Measurements from ENCODE around the gene ZBTB20.
A peak's percentile ranks its signal among the peaks of the same experiment; 100 is the strongest.

ZBTB20 gene

DNA sequence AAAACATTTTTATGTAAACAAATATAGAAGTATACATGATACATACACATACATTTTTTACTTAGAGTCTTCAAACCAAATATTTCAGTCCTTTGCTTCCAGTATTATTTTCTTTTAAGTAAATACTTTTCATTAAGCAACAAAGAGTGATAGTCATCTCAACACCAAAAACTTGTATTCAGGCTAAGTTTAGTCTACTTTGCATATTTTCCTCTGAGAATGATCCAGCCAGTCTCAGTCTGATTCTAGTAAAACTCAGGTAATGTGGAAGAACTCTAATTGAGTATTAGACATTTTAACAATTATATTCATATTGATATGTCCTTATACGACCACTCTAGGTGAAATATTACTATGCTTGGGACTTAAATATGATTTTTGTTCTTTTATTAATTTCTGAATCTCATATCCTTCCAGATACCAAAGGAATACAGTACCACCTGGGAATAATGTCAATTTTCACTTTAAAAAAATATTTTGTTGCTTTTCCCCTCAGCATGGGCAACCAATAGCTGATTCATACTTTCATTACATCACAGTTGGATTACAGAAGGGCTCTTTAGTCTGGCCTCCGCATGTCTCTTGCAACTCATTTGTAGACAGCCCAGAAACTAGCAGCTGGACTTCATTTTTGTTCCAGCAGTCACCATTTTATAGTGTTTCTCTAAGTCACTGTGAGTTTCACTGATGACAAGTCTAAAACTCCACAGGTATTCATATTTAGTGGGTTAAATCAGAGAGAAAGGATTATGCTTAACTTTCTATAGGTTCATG, 390.4 kb downstream of the ZBTB20 start:
- no peak for DNase-seq

DNA sequence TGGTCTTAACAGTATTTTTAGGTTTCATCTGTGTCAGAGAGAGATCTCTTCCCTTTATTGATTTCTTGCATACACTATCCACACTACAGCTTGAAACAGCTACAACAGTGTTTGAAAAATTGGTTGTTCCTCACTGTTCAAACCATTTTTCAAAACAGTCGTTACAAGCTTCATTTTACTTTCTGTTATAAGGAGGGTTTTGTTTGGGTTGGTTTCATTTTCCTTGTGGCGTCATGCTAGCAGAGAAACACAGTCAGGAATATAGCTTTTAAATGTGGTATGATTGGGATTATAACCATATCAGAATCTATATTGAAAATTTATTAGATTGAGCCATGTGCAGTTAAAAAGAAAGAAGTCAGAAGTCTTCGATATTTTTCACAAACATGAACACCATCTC, 400.6 kb downstream of the ZBTB20 start:
- DNase-seq: no peak

DNA sequence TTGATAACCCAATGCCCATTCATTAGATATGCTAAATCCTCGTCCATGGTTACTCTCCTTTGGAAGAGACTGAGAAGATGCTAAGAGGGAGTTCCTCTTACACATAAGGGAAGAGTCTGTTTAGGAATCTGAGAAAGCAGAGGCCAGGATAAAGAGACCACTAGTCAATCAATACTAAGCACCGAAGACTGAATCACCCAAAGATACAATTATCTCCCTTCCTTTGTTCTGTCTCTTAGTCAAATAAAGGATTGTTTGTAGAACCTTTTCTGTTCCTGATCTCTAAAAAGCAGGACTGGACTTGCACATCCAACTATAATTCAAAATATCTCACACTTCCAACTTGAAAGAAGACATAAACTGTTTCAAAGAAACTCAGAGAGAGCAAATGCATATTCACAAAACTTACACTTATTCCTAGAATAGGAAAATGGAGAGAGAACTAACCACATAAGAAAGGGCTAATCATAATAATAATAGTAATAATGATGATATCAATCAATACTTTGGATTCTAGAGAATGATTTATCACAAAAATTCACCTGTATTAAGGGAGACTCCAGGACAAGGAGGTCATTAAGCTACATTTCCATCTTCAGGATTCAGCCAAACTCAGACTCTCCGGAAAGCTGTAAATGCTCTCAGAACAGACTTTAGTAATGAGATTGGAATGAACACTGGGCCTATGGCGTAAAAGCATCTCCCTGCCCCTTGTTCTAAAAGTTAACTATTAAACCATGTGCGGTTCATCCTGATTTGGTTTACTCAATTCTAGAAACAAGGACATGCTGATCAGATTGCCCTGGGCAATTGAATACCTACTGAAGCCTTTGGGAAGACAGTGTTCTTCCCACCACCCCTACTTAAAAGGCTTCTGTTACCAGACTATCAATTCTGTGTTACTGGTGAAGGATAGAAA, 401.5 kb downstream of the ZBTB20 start:
- peak; percentile 25 for DNase-seq

DNA sequence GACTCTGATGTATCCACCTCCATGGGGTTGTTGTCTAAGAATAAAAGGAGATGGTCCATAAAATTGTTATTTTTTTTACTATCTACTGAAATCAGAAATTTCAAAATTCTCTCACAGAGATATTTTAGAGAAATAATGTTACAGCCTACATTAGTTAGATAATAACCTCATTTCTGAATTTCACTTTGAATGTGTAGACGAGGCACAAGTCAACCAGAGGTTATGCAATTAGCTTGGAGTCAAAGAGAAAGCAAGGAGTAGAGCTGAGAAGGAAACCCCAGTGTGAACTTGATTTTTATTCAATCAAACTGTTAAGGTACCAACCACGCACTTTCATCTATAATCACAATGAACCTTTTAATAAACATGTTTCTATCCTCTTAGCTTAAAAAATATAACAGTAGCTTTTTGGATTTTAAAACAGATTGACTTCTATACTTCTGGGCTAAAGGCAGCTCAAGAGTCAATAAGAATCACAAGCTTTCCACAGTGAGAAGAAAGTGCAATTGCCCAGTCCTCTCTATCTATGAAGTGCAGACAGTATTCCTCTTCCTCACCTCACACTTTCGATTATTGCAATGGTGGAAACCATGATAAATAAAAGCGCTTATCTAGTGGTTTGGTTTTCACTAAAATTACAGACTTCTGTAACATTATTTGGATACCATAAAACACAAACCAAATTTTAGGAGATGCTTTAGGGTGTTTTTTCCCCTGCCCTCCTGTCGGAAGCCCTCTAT, 403.2 kb downstream of the ZBTB20 start:
- DNase-seq: no peak

DNA sequence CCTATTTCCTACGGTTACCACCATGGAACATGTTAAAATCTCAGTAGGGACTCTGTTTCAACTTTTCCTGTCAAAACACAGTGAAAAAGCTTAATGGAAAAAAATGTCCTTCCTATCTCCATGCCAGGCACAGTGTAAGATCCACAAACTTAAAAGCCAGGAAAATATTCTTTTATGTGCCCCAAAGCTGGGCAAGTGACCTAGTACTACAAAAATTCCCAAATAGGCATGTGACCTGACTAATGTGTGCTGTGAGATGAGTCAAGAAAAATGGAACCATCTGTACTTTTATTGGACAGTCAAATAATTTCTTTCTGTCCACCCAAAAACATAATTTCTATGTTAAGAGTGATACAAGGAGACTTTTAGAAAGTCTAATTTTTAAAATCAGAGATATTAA, 406.0 kb downstream of the ZBTB20 start:
- no peak for DNase-seq

DNA sequence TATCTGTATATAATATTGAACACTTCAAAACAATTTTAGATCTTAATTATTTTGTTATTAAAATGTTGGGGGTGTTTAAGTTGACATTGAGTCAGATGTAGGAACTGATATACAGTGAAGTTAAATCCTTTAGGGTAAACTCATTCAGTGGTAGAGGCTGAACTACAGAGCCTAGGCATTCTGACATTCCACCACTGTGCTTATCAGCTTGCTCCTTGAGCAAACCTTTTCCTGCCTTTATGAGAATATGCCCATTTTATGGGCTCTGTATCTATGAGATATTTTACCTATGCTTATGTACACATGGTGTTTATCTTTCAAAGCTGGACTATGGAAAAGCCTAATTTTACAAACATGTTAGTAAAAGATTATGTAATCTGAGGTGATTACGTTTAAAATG, 407.5 kb downstream of the ZBTB20 start:
- no peak for DNase-seq

DNA sequence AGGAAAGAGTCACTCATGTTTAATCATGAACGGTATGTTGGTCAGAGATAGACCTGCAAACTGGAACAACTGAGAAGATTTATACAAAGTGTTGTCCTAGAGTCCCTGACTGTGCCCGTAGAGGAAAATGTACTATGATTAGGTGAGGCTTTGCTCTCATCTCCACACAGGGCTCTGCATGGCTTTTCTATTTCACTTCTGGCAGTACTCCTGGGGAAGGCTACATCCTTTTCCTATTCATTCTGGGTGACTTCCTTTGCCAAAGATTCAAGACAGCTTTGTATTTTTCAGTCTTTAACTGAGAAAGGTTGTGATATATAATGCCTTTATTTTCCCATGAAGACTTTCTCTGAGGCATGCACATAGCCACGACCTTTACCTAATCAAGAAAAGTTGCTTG, 414.7 kb downstream of the ZBTB20 start:
- DNase-seq: no peak

DNA sequence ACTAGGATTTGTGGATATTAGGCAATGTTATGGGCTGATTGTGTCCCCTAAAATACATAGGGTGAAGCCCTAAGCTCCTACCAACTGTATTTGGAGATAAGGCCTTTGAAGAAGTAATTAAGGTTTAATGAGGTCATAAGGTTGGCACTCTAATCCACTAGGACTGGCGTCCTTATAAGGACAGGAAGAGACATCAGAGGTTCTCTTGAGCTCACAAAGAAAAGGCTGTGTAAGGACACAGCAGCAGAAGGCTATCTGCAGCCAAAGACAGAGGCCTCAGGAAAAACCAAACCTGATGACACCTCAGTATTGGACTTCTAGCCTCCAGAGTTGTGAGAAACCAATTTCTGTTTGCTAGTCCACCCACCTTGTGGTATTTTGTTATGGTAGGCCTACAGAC, 416.7 kb downstream of the ZBTB20 start:
- DNase-seq: no peak

DNA sequence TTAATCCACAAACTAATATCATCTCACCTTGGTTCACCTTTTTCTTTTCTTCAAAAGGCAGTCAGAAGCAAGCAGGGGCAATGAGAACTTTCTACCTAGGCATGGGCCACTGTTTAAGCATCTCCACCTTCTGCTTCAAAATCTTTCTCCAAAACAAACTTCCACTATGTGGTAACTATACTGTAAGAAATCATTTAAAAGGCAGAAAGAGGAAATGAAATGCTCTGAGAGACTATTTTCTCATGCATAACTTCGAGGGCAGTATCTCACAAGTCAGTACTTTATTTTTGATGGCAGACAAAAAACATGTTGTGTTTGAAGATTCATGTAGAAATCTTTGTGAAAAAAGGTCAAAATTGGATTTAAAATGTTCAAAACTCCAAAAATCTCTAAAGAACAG, 419.7 kb downstream of the ZBTB20 start:
- no peak for DNase-seq

DNA sequence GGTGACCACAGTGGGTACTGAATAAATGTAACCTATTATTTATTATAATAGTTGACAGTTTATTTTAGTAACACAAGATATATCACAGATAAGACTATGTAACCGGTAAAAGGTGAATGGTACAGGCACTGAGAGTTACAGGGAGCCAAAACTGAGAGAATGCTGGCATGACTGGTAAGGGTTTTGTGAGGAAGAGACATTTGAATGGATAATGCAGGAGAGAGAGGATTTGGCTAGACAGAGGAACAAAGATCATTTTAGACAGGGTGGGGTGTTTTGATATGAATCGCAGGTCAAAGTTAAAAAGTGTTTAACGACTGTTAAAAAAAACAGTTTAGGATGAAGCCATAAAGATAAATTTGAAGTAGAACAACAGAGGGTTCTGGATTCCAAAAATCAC, 421.1 kb downstream of the ZBTB20 start:
- DNase-seq: no peak

DNA sequence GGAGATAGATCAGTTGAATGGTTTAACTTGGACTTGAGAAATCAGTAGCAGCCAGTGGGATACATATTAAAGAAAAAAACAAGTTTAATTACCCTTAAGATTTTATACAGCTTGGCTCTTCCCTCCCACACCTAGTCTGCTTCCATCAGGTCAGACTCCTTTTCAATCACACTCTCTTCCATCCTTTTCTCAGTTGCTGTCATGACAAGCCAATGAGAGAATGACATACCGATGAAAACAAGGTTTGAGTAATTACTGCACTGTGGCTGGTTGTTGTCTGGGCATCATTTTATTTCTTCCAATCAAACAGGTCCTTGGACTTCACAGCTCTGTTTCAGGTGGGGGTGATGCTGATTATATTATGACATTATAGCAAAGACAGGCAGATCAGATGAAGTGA, 424.6 kb downstream of the ZBTB20 start:
- no peak for DNase-seq

DNA sequence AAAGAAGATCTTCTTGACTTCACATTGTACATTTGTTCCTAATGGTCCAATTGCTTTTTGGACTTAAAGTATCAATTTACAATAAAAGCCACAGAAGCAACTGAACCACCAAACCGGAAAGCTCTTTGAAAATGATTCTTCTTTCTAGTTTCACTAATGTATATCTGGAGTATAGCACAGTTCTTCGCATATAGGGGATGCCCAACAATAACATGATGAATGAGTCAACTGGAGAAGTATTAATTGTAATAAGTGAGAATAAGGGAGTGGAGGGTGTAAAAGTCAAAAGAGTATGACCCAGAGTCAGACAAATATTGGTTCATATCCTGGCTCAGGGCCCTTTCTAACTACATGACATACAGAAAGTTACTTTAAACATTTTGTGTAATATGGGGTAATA, 425.2 kb downstream of the ZBTB20 start:
- no peak for DNase-seq

DNA sequence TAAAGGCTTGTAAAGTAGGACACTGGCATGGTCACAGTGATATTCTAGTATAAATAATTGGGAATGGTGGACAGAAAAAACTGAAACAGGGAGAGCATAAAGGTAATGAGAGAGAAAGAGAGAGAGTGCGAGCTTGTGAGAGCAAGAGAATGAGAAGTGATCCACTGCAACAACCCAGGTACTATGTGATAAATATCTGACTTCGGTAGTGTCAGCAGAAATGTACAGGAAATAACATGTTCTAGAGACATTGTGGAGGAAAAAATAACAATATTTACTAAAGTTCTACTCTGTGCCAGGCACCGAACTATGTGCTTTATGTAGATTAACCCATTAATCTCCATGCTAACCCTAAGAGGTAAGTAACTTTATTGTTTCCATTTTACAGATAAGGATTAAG, 425.9 kb downstream of the ZBTB20 start:
- no peak for DNase-seq

DNA sequence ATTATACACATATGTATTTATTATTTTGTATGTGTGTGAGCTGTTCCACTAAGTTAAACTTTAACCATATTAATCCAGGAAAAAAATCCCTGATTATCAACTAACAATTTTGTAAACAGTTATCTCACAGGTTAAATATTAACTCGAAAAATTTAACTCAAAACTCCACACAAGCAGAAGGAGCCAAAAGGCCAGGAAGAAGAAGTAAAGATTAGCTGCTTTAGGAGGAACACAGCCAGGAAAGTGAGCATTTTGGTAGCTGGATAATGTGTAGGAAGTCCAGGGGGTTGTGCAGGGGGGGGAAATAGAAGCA, 428.2 kb downstream of the ZBTB20 start:
- DNase-seq: no peak

DNA sequence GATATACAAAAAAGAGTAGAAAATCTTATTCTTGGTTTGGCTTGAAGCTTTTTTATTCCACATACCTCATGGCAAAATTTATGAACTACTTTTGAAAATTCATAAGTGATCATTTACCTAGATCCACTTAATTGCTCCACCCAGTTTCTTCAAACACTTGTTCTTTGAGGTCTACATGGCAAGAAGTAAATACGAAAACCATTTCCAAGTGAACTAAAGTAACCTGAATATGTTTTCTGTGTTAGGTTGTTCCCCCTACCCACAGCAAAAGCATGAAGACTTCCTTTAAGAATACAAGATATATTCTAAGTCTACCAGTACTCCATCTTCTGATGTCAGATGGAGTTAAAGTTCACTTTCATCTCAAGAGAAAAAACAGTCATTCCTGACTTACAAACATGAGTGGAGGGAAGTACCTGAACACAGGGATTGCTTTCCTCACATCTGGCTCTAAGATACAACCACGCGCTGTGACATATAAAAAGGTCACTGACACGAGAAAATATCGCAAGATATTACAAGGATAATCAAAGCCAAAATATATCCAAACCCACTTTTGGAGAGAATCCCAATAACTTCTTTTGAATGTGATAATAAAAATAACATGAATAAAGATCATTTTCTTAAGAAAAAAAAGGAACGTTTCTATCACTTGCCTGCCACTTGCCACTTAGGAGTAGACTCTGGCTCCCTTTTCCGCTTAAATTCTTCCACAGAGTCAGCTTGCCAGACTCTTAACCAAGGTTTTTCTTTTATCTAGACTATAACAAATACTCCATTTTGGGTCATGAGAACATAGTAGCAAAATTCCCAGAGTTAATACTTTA, 428.8 kb downstream of the ZBTB20 start:
- DNase-seq: no peak

DNA sequence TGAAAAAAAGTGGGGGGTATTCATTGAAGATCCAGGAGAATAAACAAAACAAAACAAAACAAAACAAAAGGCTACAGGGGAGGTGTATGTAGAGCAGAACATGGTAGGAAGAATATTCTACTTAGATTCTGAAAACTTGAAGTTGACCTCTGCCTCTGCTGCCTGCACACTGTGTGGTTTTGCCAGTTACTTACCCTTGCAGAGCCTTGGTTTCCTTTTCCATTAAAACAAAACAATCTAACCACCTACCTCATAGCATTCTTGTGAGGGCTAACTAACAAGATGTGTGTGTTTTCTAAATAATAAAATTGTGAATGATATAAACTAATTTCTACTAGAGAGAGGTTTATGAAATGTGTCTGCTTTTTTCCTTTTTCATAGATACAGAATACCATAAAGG, 430.2 kb downstream of the ZBTB20 start:
- DNase-seq: no peak

DNA sequence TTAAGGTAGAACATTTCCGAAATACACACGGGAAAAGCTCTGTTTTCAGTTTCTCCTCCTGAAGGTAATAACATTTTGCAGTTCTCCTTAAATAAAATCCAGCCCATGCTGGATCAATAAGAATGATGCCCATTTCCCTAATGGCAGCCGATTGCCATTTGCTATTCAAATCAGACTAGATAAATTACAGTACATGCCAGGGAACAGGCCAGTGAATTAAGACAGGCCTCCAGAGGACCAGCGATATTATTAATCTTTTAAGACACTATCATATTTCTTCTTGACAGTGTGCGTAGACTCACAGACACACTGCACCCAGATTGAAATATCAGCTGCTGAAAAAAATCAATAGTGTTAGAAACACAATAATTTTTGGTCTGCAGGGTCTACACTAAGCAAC, 431.0 kb downstream of the ZBTB20 start:
- DNase-seq: no peak

DNA sequence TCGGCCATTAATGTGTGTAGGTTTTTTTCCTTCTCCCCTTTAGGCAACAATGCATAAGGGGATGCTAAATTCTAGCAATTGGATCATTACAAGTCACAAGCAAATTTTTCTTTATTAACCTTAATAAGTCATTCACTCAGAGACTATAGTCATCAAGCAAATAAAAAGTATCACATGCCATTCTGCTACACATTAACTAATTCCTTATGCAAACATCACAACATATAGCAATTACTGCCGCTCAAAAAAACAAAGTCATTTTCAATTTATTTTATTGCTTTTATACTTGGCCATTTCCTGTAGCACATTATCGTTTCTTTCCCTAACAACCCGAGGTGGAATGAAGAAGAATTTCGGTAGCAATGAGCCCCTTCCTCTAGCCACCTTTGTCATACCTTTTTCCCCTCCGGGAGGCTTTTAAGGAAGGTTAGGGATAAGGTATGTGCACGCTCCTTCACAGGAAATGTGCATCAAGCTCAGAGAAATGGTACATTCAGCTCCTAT, 432.1 kb downstream of the ZBTB20 start:
- peak; percentile 27 for DNase-seq

DNA sequence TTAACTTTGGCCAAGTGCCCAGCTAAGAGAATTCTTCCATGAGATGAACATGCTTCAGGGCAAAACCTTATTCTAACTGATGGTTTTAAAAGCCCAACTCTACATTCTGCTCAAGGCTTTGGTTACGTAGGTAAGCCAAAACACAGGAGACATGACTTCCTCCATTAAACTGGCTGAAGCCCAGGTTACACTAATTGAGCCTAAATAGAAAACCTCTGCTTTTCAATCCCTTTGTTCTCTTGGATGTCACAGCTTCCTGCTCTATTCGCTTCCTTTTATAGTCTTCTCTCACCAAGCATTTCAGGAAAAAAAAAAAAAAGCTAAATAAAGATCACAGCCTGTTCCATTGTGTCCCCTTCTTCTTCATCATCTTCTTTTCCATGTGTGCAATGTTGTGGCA, 432.9 kb downstream of the ZBTB20 start:
- DNase-seq: peak; percentile 82

DNA sequence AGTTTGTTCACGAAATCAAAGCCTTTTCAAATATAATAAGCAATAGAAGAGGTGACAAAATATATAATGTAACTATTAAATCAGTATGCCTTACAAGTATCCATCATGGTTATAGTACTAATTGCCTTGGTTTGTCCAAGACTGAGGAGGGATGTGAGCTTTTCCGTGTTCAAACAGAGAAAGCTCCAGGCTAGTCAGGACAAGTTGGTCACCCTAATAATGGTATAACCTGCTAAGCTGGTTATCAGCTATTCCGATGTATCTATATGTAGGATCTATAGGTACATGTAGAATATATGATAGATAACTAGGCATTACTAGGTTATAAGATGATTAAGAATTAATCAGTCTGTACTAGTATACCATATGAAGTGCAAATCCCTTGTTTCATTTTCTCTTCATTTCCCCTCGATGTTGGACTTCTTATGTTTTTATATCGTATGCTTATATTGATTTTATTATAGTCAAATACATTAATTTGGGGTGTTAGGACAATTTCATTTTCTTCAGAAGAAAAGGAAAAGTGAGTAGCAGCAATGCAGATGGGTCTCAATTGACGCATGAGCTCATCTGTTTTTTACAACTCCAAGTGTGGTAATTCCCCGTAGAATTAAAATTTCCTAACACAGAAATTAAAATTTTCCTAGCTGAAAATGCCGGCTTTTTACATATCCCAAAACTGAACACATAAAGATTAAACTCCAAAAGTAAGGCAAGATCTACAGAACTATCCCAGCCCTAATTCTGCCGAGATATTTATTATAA, 434.2 kb downstream of the ZBTB20 start:
- DNase-seq: no peak

DNA sequence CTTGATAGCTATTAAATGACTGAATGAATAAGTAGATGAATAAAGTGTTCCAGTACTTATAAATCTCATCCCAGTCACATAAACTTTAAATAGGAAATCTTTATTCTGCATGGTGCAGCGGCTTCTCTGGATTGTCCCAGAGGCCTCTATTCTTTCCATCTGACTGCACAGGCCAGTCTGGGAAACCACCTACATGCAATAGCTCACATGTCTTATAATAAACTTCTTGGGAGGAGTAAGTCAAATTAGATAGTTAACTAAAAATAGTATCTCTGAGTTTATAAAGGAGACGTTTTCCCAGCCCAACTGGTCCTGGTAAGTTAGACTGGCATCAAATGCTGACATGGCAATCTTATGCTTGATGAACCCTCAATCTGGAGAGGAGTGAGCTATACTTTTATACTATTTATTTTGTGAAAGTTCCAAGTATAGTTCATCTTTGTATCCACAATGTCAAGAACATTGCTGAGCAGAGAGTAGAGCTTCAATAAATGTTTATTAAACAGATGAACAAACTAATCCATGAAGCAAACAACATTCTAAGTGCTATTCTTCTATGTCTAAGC, 435.7 kb downstream of the ZBTB20 start:
- DNase-seq: no peak

DNA sequence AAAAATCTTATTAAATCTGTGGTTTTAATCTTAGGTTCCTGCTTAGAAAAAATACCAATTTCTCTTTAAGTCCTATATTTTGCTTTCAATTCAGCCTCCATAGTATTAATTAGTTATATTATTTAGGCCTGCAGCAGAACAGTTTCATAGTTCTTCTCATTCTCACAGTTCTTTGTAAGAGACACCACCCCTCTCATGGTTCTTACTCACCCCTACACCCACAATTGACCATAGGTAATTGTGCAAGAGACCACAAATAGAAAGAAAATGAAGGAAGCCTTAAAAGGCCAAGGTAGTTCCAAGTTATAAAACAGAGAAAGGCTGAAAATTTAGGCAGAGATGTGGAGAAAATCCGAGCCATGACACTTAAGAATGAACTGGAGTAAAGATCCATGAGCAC, 438.0 kb downstream of the ZBTB20 start:
- no peak for DNase-seq
